ENCODE measurements around the gene ARID3C.

The ARID3C gene

DNA sequence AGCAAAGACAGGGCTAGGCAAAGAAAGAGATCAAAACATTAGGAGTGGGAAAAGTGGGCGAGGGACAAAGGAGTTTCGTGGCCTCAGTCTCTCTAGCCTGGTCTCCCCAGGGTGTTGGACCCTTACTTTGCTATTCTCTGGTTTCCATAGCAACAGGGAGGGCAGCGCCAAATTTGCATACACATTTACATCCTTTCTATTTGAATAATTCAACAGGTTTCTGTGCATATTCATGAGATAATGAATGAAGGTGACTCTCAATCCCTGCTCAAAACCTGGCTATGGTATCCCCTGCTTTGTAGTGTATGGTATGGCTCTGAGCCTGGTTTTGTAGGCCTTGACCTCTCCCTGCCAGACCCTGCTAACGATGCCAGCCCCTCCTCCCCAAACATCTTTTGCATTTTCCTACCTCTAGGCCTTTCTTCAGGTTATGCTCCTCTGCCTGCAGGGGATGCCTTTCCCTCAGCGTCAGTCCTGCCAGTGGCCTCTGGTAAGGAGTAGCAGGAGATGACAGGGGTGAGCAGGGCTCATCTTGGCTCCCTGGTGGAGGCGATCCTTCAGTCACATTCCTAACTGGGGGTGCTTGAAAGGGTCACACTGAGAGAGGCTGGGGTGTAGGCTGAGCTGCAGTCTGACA is 26.8 kb downstream of the ARID3C start:
- Histone ChIP-seq H3K27me3 (ENCODE audit: control insufficient read depth in 5 of 5, insufficient read depth in 4 of 5, low read length in 5 of 5) (peaks cover 0 to 4% (median 0%) of the 10 kb centered on the region in 5 donors), H3K9me3 (ENCODE audit: control insufficient read depth in 5 of 5, low read length in 5 of 5) (no peaks in the 10 kb centered on the region), H3K9ac (ENCODE audit: low read length in 5 of 5) (no peak overlapping the region), H3K36me3 (ENCODE audit: control insufficient read depth in 5 of 5, insufficient read depth in 5 of 5, low read length in 5 of 5) (no peaks in the 10 kb centered on the region), H3K4me1 (ENCODE audit: control insufficient read depth in 5 of 5, insufficient read depth in 5 of 5, low read length in 5 of 5) (peaks cover 3 to 22% (median 17%) of the 10 kb centered on the region in 5 donors), H3K4me3 (ENCODE audit: low read depth in 1 of 5, low read length in 5 of 5) (no peak overlapping the region), H3K27ac (ENCODE audit: low read depth, low read length) (no peak overlapping the region)

DNA sequence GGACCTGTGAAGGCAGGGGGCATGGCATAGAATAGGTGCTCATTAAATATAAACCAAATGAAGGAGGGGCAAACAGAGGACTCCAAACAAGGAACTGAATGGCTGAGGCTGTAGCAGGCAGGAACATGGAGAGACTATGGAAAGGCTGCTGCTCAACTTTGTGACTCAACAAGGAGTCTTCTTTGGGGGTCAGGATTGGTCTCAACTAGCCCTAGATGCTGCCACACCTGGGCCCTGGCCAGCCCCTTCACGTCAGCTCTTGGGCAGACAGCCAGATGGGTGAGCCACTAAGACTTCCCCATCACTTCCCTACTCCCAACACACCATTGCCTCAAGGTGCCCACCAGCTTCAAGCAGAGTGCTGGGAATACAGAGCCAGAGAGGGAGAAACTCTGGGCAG is 28.0 kb downstream of the ARID3C start:
- H3K36me3 ChIP-seq (ENCODE audit: control insufficient read depth in 5 of 5, insufficient read depth in 5 of 5, low read length in 5 of 5), result no peaks in the 10 kb centered on the region
- peaks cover 0 to 4% (median 0%) of the 10 kb centered on the region in 5 donors for H3K27me3 ChIP-seq (ENCODE audit: control insufficient read depth in 5 of 5, insufficient read depth in 4 of 5, low read length in 5 of 5)
- H3K4me1 ChIP-seq (ENCODE audit: control insufficient read depth in 5 of 5, insufficient read depth in 5 of 5, low read length in 5 of 5), result peaks cover 6 to 34% (median 29%) of the 10 kb centered on the region in 5 donors
- no peak overlapping the region for H3K4me3 ChIP-seq (ENCODE audit: low read depth in 1 of 5, low read length in 5 of 5)
- H3K27ac ChIP-seq (ENCODE audit: low read depth, low read length), result no peak overlapping the region
- no peaks in the 10 kb centered on the region for H3K9me3 ChIP-seq (ENCODE audit: control insufficient read depth in 5 of 5, low read length in 5 of 5)
- no peak overlapping the region for H3K9ac ChIP-seq (ENCODE audit: low read length in 5 of 5)

DNA sequence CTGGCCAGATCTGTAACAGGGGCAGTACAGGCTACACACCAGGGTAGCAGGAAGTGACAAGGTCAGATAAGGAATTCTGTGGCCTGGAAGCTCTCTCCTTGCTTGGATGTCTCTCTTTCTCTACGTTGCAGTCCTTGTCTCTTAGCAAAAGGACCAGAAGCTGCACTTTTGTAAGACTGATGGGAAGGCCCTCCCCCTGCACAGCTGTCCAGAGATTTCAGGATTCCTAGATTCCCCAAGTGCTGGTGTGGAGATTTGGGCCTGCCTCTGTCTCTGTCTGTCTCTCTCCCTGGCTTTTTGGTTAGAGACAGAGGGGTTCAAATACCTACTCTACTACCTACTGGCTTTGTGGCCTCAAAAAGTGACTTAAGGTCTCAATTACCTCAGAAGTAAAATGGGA is 29.3 kb downstream of the ARID3C start:
- Histone ChIP-seq H3K9me3 (ENCODE audit: control insufficient read depth in 5 of 5, low read length in 5 of 5) (no peaks in the 10 kb centered on the region), H3K4me1 (ENCODE audit: control insufficient read depth in 5 of 5, insufficient read depth in 5 of 5, low read length in 5 of 5) (peaks cover 6 to 42% (median 36%) of the 10 kb centered on the region in 5 donors), H3K4me3 (ENCODE audit: low read depth in 1 of 5, low read length in 5 of 5) (no peak overlapping the region), H3K27ac (ENCODE audit: low read depth, low read length) (no peak overlapping the region), H3K9ac (ENCODE audit: low read length in 5 of 5) (peak overlapping the region in 1 of 5 donors; percentile 49), H3K27me3 (ENCODE audit: control insufficient read depth in 5 of 5, insufficient read depth in 4 of 5, low read length in 5 of 5) (no peaks in the 10 kb centered on the region), H3K36me3 (ENCODE audit: control insufficient read depth in 5 of 5, insufficient read depth in 5 of 5, low read length in 5 of 5) (no peaks in the 10 kb centered on the region)

DNA sequence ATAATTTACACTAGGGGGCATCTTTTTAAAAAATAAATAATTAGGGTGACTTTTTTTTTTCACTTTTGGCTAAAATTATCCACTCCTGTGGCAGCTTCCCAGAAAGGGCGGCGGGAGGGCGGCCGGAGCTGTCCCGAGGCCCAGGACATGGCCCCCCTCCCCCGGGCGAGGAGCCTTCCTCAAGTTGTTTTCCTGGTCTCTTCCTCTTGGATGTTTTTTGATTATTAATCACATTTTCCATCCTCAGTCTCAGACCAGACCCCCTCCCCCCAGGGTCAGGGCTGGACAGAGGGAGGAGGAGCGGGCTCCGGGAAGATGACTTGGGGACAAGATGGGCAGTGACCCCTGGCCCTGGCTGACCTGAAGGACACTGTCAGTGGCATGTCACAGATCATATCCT is 34.7 kb downstream of the ARID3C start:
- Histone ChIP-seq H3K27me3 (ENCODE audit: control insufficient read depth in 5 of 5, insufficient read depth in 4 of 5, low read length in 5 of 5) (peaks cover 0 to 8% (median 4%) of the 10 kb centered on the region in 5 donors), H3K4me1 (ENCODE audit: control insufficient read depth in 5 of 5, insufficient read depth in 5 of 5, low read length in 5 of 5) (peaks cover 5 to 81% (median 73%) of the 10 kb centered on the region in 5 donors), H3K4me3 (ENCODE audit: low read depth in 1 of 5, low read length in 5 of 5) (no peak overlapping the region), H3K9ac (ENCODE audit: low read length in 5 of 5) (peak overlapping the region in 3 of 5 donors; percentile 4 to 74 (median 11)), H3K36me3 (ENCODE audit: control insufficient read depth in 5 of 5, insufficient read depth in 5 of 5, low read length in 5 of 5) (no peaks in the 10 kb centered on the region), H3K9me3 (ENCODE audit: control insufficient read depth in 5 of 5, low read length in 5 of 5) (no peaks in the 10 kb centered on the region), H3K27ac (ENCODE audit: low read depth, low read length) (peak overlapping the region; percentile 95)

DNA sequence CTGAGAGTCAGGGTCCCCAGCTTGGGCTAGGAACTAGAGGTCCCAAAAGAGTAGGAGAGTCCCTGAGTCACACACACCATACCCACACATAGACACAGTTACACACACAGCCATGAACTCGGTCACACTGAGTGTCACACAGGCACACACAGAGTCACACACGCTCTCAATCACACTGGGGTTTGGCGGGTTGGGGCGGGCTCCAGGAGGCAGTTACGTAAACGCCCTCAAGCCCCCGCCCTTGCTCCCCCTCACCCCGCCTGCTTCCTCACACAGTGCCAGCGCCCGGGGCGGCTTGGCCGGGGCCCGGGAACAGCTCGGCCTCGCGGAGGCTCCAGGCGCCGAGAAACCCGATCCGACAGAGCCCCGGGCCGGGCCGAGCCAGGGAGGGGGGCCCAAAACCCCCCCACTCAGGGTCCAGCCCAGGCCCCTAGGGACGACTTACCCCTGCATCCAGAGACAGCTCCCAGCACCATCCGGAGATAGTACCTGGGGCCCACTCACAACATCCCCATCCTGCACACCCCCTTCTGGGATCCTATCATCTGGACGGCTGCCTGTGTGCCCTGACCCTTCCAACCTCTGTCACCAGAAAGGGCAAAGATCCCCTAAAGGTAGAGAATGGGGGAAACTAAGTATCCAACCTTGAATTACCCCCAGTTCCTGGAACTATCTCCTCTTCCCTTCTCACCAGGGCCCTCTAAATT is 35.8 kb downstream of the ARID3C start:
- no peaks in the 10 kb centered on the region for H3K36me3 ChIP-seq (ENCODE audit: control insufficient read depth in 5 of 5, insufficient read depth in 5 of 5, low read length in 5 of 5)
- H3K27ac ChIP-seq (ENCODE audit: low read depth, low read length), result peak overlapping the region; percentile 95
- peaks cover 7 to 92% (median 82%) of the 10 kb centered on the region in 5 donors for H3K4me1 ChIP-seq (ENCODE audit: control insufficient read depth in 5 of 5, insufficient read depth in 5 of 5, low read length in 5 of 5)
- no peak overlapping the region for H3K4me3 ChIP-seq (ENCODE audit: low read depth in 1 of 5, low read length in 5 of 5)
- peak overlapping the region in 4 of 5 donors; percentile 21 to 74 (median 59) for H3K9ac ChIP-seq (ENCODE audit: low read length in 5 of 5)
- H3K9me3 ChIP-seq (ENCODE audit: control insufficient read depth in 5 of 5, low read length in 5 of 5), result no peaks in the 10 kb centered on the region
- H3K27me3 ChIP-seq (ENCODE audit: control insufficient read depth in 5 of 5, insufficient read depth in 4 of 5, low read length in 5 of 5), result peaks cover 0 to 13% (median 12%) of the 10 kb centered on the region in 5 donors

DNA sequence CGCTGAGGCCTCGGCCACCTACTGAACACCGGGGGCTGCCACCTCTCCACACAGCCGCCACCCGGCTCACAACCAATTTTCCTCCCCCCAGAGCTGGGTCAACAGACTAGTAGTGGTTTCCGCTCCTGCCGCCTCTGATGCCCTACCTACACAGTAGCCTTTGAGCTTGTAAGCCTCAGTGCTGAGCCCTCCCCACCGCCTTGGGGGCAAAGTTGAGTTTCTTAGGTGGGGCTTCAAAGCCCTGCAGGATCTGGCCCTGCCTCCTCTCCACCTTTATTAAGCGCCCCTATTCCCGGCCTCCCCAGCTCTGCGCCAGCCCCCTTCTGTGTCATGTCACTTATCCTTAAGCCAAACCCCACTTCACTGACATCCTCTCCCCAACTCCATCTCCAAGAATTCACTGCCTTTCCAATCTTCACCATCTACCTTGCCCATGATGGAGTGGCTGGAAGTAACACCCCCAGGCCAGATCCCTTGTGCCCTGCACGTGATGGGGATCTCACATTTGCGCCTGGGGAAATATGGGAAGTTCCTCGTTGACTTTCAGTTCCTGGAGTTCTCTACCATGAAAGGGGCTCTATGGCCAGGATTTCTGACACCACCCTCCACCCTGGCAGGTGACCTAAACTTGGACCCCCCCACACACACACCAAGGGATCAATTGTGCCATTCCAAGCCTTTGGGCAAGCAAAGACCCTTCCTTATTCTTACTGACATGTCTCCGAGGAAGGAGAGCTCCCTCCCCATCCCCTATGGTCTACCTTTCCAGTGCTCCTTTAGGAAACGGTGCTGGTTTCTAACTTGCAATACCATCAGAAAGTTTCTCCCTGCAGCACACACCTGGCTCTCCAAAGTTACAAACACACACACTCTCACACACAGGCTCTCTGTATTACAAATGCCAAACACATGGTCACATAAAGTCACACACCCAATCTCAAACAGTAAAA is 36.7 kb downstream of the ARID3C start:
- Histone ChIP-seq H3K27ac (ENCODE audit: low read depth, low read length) (peak overlapping the region; percentile 95), H3K4me1 (ENCODE audit: control insufficient read depth in 5 of 5, insufficient read depth in 5 of 5, low read length in 5 of 5) (peaks cover 5 to 92% (median 86%) of the 10 kb centered on the region in 5 donors), H3K9me3 (ENCODE audit: control insufficient read depth in 5 of 5, low read length in 5 of 5) (no peaks in the 10 kb centered on the region), H3K9ac (ENCODE audit: low read length in 5 of 5) (peak overlapping the region in 3 of 5 donors; percentile 31 to 85 (median 73)), H3K36me3 (ENCODE audit: control insufficient read depth in 5 of 5, insufficient read depth in 5 of 5, low read length in 5 of 5) (no peaks in the 10 kb centered on the region), H3K27me3 (ENCODE audit: control insufficient read depth in 5 of 5, insufficient read depth in 4 of 5, low read length in 5 of 5) (peaks cover 0 to 17% (median 12%) of the 10 kb centered on the region in 5 donors), H3K4me3 (ENCODE audit: low read depth in 1 of 5, low read length in 5 of 5) (peak overlapping the region in 4 of 5 donors; percentile 6 to 71 (median 55))

DNA sequence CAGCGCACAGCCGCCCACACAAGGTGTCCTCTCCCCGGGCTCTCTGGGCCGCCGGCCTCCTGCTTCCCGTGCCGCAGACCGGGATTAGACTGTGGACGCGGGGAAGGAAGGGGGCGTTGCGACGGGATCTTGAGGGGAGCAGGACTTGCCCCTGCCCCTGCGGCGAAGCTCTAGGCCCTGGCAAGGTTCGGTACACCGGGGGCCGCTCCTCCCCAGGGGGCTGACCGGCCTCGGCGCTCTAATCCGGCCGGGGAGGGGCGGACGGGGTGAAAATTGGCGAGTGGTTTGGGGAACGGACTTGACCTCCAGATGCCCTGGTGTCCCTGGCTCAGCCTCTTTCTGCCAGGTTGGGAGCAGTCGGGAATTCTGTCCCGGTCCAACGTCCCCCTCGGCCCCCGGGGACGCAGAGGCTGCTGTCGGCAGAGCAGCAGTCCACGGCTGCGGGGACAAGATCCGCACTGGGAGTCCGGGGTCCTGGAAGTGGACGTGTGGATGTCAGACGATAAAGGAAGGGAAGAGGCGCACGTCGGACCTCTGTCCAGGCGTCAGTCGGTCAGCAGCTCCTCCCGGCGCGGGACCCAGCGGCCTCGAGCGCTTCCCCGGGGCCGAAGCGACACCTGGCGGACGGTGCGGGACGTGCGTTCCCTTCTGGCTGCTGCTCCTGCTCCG is 37.5 kb downstream of the ARID3C start:
- Histone ChIP-seq H3K4me1 (ENCODE audit: control insufficient read depth in 5 of 5, insufficient read depth in 5 of 5, low read length in 5 of 5) (peaks cover 4 to 92% (median 85%) of the 10 kb centered on the region in 5 donors), H3K9ac (ENCODE audit: low read length in 5 of 5) (peak overlapping the region; percentile 19 to 85 (median 49))

DNA sequence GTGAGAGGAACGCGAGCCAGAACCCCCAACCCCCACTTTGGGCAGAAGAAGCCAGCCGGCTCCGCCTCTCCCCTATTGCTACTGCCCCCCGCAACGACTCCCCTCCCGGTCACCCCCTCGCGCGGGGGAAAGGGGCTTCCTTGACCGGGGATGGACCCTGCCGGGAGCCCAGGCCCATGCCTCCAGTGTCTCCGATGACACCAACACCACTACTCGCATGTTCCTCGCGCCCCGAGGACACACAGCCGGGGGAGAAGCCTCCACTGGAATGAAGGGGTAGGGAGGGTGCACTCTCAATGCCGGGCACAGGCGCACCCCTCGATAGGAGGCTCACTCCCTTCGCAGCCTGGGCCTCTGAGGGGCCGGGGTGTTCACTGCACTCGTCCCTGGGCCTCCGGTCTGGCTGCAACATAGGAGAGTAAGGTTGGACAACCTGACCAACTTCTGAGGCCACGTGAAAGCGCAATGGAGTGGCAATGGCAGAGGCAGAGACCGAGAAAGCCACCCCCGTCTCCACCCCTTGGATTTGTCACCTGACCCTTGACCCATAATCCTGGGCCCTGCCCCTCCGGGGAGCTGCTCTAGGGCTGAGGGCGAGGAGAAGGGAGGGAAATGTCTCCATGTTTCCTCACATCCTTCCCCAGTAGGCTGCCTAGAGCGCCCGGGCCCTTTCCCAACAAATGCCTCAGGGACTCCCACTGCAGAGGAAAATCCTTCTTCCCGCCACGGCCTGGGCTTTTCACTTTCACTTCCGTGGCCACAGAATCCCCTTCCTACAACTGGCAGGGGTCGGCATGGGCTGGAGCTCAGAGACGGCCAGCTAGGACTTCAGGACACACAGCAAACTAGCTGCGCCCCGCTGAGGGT is 38.3 kb downstream of the ARID3C start:
- Histone ChIP-seq H3K27me3 (ENCODE audit: control insufficient read depth in 5 of 5, insufficient read depth in 4 of 5, low read length in 5 of 5) (peaks cover 0 to 23% (median 19%) of the 10 kb centered on the region in 5 donors), H3K9ac (ENCODE audit: low read length in 5 of 5) (peak overlapping the region; percentile 19 to 85 (median 70)), H3K4me1 (ENCODE audit: control insufficient read depth in 5 of 5, insufficient read depth in 5 of 5, low read length in 5 of 5) (peaks cover 4 to 94% (median 87%) of the 10 kb centered on the region in 5 donors), H3K27ac (ENCODE audit: low read depth, low read length) (peak overlapping the region; percentile 95), H3K36me3 (ENCODE audit: control insufficient read depth in 5 of 5, insufficient read depth in 5 of 5, low read length in 5 of 5) (no peaks in the 10 kb centered on the region), H3K4me3 (ENCODE audit: low read depth in 1 of 5, low read length in 5 of 5) (peak overlapping the region; percentile 44 to 71 (median 66)), H3K9me3 (ENCODE audit: control insufficient read depth in 5 of 5, low read length in 5 of 5) (no peaks in the 10 kb centered on the region)

More for the DNA sequence above, 37.5 kb downstream of the ARID3C start:
- H3K27ac ChIP-seq (ENCODE audit: low read depth, low read length), result peak overlapping the region; percentile 95
- H3K9me3 ChIP-seq (ENCODE audit: control insufficient read depth in 5 of 5, low read length in 5 of 5), result no peaks in the 10 kb centered on the region
- H3K27me3 ChIP-seq (ENCODE audit: control insufficient read depth in 5 of 5, insufficient read depth in 4 of 5, low read length in 5 of 5), result peaks cover 0 to 18% (median 12%) of the 10 kb centered on the region in 5 donors
- peak overlapping the region; percentile 44 to 71 (median 66) for H3K4me3 ChIP-seq (ENCODE audit: low read depth in 1 of 5, low read length in 5 of 5)
- H3K36me3 ChIP-seq (ENCODE audit: control insufficient read depth in 5 of 5, insufficient read depth in 5 of 5, low read length in 5 of 5), result no peaks in the 10 kb centered on the region
